ENCODE measurements around the gene ZNF445.
"Not testable (repeated sequence)": the region's sequence is repeated elsewhere in the genome, so short reads cannot be mapped to it uniquely, and the experiment has no call there.

ZNF445 gene

GRCh38 chr3:44477312-44478030 is at the start of gene ZNF445:
Gene ZNF445, minus strand, starts transcription at chr3:44477670. Its CDS starts 22,121 bp downstream, at chr3:44455549.
- peak; percentile 61 to 66 for DNase-seq

DNA sequence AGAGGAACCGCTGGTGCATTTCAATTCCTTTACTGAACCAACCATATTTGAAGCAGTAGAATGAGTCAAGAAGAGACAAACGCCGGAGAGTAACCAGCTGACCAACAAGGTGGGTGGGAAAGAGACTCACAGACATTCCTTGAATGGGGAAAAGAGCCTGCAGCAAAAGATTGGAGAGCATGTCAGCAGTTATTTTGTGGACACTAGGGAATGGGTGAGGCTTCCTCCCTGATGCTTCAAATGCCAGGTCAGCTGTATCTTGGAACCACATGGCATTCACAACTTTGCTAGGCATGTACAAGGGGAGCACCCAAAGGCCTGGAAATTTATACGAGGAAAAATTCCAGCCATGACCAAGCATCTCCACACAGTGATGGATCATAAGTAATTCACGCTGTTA is 47.6 kb upstream of the ZNF445 start:
- no peak for DNase-seq

GRCh38 chr3:44522494-44522933 is 45.0 kb upstream of the ZNF445 start:
- DNase-seq = no peak

DNA sequence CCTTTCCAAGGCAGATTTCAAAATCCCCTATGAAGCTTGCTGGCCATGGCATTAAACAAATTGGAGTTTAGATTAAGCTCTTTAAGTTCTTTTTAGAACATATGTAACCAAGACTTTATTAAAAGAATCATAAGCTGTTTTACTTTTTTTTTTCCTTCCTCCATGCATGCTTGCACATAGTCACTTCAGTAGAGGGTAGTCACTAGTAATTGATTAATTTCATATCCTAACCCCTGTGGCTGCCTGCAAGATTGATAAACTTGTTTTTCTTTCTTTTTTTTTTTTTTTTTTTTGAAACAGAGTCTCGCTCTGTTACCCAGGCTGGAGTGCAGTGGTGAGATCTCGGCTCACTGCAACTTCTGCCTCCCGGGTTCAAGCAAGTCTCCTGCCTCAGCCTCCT is 44.3 kb upstream of the ZNF445 start:
- DNase-seq = no peak

DNA sequence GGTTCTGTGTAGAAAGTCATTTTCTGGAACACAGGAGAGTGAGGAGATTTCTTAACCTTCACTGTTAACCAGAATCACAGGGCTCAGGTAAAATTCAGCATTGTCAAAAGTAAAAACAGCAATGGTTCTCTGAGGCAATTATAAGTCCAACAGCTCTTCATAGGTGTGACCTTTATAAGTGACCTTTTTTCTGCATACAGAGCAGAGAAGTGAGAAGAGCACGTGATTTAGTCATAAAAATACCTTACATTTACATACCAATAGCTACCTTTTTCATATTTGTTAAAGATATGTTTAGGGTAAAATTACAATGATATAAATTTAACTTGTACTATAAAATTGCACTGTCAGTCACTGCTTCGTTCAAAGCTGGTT is 41.3 kb upstream of the ZNF445 start:
- no peak for DNase-seq

DNA sequence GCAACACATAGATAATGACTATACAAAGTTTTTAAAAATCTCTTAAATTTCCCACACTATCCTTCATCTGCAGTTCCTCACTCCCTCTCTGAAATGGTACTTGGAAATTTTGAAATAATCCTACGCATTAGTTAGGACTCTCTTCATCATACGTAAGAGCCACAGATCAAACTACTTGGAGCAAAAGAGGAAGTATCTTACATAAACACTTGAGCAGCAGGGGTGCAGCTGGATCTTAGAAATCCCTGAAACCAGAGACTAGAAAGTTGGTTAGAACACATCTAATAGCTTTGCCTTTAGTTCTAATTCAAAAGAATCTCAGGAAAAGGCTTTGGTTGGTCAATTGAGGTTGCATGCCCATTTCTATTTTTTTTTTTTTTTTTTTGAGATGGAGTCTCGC is 38.8 kb upstream of the ZNF445 start:
- DNase-seq = no peak

DNA sequence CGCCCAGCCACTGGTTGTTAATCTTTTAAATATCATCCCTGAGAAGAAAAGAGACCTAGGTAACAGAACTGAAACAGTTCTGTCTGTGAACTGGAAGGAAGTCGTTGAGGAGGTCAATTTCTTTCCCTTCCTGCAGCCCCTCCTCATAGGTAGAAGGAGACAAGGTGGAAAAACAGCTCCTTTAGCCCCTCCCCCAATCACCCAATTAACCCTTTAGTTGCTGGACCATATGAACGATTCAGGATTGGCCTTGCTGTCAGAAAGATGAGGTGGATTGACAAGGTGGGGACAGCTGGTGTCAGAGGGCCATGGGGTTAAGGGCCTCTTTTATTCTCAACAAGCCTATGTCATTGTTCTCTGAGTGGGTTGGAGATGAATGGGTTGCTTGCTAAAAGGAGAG is 36.0 kb upstream of the ZNF445 start:
- no peak for DNase-seq

DNA sequence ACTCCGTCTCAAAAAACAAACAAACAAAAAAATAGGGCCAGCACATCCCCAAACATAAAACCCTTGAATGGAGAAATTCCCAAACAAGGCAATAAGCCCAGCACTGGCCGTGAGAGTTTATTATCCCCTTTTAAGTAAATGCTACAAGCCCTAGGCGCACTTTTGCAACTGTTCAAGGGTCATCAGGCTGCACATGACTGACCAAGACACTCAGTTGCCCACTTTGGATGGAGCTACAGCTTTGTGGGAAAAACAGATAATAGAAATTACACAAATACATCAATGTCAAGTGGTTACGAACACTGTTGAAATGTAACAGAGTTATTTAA is 33.7 kb upstream of the ZNF445 start:
- DNase-seq = no peak

DNA sequence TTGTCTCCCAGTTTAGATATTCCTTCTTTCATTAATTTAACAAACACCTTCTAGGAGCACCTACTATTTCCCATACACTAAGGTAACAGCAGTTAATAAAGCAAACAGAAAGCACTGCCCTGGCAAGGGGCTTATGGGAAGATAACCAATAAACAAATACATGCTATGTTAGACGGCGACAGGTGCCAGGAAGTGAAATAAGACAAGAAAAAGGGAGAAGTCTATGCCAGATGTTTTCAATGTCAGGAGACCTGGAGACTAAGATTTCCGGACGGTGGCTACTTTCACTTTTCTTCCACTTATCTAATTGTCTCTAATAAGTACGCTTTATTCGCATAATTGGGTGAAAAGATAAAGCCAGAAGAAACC is 32.5 kb upstream of the ZNF445 start:
- DNase-seq = no peak

GRCh38 chr3:44509393-44509921 is 32.0 kb upstream of the ZNF445 start:
- DNase-seq = no peak

- DNase-seq = no peak
These were observed 29.5 kb upstream of the ZNF445 start for GRCh38 chr3:44506961-44507360.

DNA sequence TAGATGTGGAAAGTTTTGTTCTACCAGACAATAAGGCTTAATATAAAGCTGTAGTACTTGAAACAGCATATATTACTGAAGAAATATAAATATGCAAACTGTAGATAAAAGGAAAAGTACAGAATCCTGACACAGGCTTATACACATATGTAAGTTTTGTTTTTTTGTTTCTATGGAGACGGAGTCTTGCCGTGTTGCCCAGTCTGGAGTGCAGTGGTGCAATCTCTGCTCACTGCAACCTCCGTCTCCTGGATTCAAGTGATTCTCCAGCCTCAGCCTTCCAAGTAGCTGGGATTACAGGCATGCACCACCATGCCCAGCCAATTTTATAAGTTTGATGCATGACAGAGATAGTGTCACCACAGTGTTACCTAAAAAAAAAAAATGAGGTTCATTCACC is 29.1 kb upstream of the ZNF445 start:
- no peak for DNase-seq

DNA sequence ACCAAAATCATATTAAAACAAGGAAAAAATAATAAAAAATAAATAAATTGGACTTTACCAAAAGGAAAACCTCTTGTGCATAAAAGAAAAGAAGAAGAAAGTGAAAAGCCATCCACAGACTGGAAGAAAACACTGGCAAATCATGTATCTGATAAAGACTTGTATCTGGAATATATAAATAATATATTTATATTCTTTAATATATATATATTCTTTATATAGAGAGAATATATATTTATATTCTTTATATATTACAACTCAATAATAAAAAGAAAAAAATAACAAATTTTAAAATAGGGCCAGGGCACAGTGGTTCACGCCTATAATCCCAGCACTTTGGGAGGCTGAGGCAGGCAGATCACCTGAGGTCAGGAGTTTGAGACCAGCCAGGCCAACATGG is 27.1 kb upstream of the ZNF445 start:
- no peak for DNase-seq

- DNase-seq = not testable (repeated sequence)
These were observed 25.7 kb upstream of the ZNF445 start for GRCh38 chr3:44503178-44503577.

DNA sequence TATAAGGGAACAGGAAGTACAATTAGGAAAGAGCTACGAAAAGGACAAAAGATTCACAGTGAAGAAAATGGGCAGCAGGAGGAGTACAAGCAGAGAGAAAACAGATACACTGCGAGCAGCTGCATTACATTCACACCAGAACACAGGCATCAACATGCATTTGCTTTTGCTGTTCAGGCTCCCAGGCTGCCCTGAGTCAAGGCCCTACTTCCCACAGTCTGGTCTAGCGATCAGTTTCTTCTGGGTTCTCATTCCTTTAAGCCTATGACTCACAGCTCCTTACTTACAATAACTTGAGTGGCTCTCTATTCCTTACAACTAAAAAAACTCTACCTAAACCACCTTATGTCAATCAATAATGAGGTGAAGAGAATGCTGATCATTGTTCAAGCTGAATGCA is 24.5 kb upstream of the ZNF445 start:
- DNase-seq = no peak

- not testable (repeated sequence) for DNase-seq
These were observed 22.4 kb upstream of the ZNF445 start for GRCh38 chr3:44499899-44500168.

DNA sequence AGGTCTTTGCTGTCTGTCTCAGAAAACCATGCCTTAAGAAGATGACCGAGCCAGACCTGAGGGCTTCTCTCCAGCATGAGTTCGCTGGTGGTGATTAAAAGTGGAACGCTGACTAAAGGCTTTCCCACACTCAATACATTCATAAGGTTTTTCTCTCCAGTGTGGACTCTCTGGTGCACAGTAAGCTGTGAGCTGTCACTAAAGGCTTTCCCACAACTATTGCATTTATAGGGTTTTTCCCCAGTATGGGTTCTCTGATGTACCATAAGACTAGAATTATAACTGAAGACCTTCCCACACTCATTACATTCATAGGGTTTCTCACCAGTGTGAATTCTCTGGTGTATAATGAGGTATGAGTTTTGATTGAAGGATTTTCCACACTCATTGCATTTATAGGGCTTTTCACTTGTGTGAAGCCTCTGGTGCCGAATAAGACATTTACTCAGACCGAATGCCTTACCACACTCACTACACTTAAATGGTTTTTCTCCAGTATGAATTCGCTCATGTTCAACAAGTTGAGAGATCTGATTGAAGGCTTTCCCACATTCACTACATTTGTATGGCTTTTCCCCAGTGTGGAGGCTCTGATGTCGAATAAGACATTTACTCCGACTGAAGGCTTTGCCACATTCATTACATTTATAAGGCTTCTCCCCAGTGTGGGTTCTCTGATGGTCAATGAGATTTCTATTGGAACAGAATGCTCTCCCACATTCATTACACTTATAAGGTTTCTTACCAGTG is 21.9 kb upstream of the ZNF445 start:
- DNase-seq = no peak

- DNase-seq = no peak
These were observed 18.4 kb upstream of the ZNF445 start for GRCh38 chr3:44495636-44496415.

- DNase-seq = no peak
These were observed 15.0 kb upstream of the ZNF445 start for GRCh38 chr3:44492496-44492895.

- no peak for DNase-seq
These were observed 5.3 kb upstream of the ZNF445 start for GRCh38 chr3:44482721-44483120.

GRCh38 chr3:44478606-44479094 is 1.2 kb upstream of the ZNF445 start:
- no peak for DNase-seq

DNA sequence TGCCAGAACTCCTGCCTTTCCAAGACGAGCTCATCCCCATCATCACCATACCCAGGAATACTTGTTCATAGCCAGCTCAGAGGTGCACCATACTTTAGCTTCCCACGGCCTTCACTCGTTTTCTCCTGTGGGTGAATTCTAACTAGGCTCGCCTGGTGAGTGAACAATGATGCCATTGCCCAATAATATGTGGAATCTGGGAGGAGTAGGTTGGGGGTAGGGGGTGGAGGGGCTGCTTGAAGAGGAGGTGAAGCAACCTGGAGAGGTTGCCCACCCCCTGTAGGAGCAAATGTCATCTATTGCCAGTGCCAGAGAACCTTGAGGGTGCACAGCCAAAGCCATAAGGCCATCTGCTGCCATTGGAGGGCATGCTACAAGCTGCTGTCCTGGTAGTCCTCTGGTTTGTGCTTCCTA is 592 bp upstream of the ZNF445 start:
- no peak for DNase-seq

DNA sequence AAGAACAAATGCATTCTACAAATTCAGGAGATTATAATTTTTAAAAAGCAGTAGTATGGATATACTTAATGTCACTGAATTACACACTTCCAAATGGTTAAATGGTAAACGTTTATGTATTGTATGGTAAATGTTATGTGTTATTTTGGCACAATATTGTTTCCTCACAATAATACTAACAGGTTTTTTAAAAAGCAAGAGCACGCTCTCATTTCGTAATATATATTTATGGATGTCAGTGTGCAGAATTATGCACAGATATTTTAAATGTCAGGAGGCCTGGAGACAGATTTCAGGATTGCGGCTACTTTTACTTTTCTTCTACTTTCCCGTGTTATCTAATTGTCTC is 533 bp downstream of the ZNF445 start:
- DNase-seq = no peak

- DNase-seq = no peak
These were observed 1.3 kb downstream of the ZNF445 start for GRCh38 chr3:44476181-44476611.
